BE2C (cell line): Measurements from ENCODE around the gene ATP2A2.
"Not testable (repeated sequence)": the region's sequence is repeated elsewhere in the genome, so short reads cannot be mapped to it uniquely, and the experiment has no call there.

Experiments
- DNase-seq: peaks from one replicate; pipeline ENCODE4 v3.0.0-alpha.2; 2020
- H3K27me3 ChIP-seq: fragments of 250-450 bp; sonication (Bioruptor Pico); 2 replicates; pipeline ENCODE4 v1.5.1; 2020; ENCODE audit warnings: mild to moderate bottlenecking
- H3K36me3 ChIP-seq: fragments of 250-450 bp; sonication (Bioruptor Pico); 2 replicates; pipeline ENCODE4 v1.5.1; 2020; ENCODE audit warnings: mild to moderate bottlenecking
- H3K4me1 ChIP-seq: fragments of 250-450 bp; sonication (Bioruptor Pico); 2 replicates; pipeline ENCODE4 v1.5.1; 2020
- H3K4me3 ChIP-seq: 2 replicates; pipeline ENCODE4 v1.5.1; 2011; ENCODE audit warnings: low read depth, low read length
- H3K9me3 ChIP-seq: fragments of 250-450 bp; sonication (Bioruptor Pico); 2 replicates; pipeline ENCODE4 v1.5.1; 2020
- CTCF ChIP-seq: IDR thresholded peaks from 2 replicates; pipeline ENCODE4 v1.5.1; 2012; ENCODE audit warnings: mild to moderate bottlenecking, low read depth, low read length

Gene ATP2A2

GRCh38 chr12:110358384-110359097 is 77.5 kb downstream of the ATP2A2 start:
- DNase-seq, H3K9me3 ChIP-seq, H3K36me3 ChIP-seq, H3K4me3 ChIP-seq, H3K4me1 ChIP-seq, H3K27me3 ChIP-seq: not testable (repeated sequence)
- peak; percentile 39 for TF ChIP-seq CTCF

- DNase-seq, result no peak
- Histone ChIP-seq H3K27me3 (no peaks in the 10 kb centered on the region), H3K36me3 (no peaks in the 10 kb centered on the region), H3K9me3 (no peaks in the 10 kb centered on the region), H3K4me3 (no peak overlapping the region), H3K4me1 (no peaks in the 10 kb centered on the region)
- no peak for TF ChIP-seq CTCF
These were observed 80.2 kb downstream of the ATP2A2 start for GRCh38 chr12:110361216-110361615.

DNA sequence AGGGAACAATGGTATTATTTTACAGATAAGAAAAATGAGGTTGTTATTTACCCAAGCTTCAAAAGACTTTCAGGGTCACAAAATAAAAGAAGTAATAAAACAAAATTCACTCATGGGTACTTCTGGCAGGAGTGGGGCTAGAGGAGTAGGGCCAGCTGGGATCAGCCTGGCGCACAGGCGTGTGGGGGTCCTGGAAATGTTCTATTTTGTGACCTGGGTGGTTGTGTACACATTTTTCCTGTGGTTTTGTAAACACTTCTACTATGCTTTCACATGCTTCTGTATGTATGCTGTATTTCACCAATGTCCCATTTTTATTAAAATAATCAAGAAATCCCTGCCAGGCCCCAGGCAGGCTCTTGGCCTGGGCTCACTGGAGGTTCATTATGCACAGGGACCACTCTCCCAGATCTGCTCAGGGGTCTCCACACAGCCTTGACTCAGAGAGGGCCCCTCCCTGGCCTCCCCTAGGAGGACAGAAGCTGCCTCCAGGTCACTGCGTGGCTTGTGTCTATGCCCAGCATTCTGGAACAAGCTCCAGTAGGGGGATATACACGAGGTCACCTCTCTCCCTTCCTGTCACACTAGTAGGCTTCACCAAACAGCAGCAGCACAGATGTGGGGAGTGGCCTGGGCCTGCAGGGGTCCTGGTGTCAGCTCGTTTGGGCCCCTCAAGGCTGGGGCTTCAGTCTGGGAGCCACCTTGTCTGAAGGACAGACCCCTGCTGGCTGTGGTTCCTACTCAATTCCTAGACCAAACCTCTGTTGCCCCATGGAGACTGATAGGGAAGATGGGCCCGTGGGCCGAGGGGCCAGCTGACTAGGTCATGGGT is 84.7 kb downstream of the ATP2A2 start:
- no peaks in the 10 kb centered on the region for H3K27me3 ChIP-seq
- no peak for TF ChIP-seq CTCF
- H3K9me3 ChIP-seq, result no peaks in the 10 kb centered on the region
- no peaks in the 10 kb centered on the region for H3K4me1 ChIP-seq
- peaks cover 10% of the 10 kb centered on the region for H3K36me3 ChIP-seq
- DNase-seq, result no peak
- H3K4me3 ChIP-seq, result no peak overlapping the region

DNA sequence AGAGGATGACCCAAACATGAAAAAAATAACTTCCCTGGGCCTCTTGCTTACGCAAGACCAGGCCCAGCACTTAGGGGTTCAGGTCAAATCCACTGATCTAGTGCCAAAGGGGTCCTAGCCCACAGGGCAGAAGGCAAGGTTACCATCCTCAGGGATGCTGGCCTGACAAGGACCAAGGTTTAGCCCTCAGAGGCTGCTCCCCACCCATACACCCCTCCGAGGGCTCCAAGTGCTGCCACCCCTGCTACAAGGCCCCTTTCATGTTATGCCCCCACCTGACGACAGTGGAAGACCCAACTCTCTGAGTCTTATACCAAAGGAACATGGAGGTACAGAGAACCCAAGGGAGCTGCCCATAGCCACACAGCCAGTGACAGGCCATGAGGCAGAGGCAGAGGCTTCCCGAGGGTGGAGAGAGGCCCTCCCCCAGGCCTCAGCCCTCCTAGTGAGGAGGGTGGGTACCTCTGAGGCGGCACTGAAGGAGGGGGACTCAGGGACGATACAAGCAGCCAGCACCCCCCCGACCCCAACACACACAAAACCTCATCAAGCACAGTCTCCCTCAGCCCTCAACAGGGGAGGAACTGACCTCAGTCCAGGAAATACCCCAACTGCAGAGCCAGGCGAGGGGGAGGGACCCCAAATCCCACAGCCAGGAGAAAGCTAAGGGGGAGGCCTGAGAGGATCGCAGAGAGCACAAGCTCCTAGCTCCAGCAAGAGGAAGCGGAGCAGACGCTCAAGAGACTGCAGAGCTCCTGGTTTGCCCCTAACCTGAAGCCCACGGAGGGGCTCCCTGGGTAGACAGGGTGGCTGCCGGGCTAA is 85.5 kb downstream of the ATP2A2 start:
- H3K27me3 ChIP-seq, result no peaks in the 10 kb centered on the region
- H3K4me3 ChIP-seq, result no peak overlapping the region
- H3K36me3 ChIP-seq, result peaks cover 17% of the 10 kb centered on the region
- no peaks in the 10 kb centered on the region for H3K9me3 ChIP-seq
- H3K4me1 ChIP-seq, result peaks cover under 1% of the 10 kb centered on the region
- no peak for DNase-seq
- no peak for TF ChIP-seq CTCF

- H3K27me3 ChIP-seq, result no peaks in the 10 kb centered on the region
- no peak for TF ChIP-seq CTCF
- H3K36me3 ChIP-seq, result peaks cover 25% of the 10 kb centered on the region
- DNase-seq, result no peak
- H3K4me1 ChIP-seq, result peaks cover 3% of the 10 kb centered on the region
- no peaks in the 10 kb centered on the region for H3K9me3 ChIP-seq
- no peak overlapping the region for H3K4me3 ChIP-seq
These were observed 86.3 kb downstream of the ATP2A2 start for GRCh38 chr12:110367181-110367864.
